Fibroblast of lung (primary cell): ENCODE results near the gene DLGAP1.

Source experiments
- EZH2 ChIP-seq: IDR thresholded peaks from 2 replicates; pipeline ENCODE4 v1.5.1; 2012; ENCODE audit warnings: low read length, control low read depth, mild to moderate bottlenecking; ENCODE audit errors: missing control alignments
- TF ChIP-seq, protein P1 (sequence below), 2 donors: IDR thresholded peaks in 1 of 2; conservative IDR thresholded peaks in 1 of 2; 1 replicate in 1 of 2; 2 replicates in 1 of 2; pipeline ENCODE4 v1.5.1; 2011 to 2012; ENCODE audit warnings: low read length in 2 of 2, control low read depth in 1 of 2, inconsistent platforms in 1 of 2, low read depth in 1 of 2, mild to moderate bottlenecking in 1 of 2

DNA sequence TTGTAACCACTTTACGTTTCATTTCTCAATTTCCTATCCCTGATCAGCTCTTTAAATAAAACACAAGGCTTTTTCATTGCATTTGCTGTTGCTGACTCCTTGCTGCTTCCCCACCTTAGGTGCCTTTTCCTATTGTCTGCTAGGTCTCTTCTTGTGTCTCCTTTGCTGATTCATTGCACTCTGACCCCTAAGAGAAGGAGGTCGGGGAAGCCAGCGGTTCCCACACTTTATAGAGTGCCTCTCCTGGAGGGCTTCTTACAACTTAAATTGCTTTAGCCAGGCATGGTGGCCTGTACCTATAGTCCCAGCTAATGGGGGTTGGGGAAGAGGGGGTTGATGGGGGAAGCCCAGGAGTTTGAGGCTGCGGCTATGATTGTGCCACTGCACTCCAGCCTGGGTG is 495.0 kb downstream of the DLGAP1 start:
- TF ChIP-seq, protein P1, sequence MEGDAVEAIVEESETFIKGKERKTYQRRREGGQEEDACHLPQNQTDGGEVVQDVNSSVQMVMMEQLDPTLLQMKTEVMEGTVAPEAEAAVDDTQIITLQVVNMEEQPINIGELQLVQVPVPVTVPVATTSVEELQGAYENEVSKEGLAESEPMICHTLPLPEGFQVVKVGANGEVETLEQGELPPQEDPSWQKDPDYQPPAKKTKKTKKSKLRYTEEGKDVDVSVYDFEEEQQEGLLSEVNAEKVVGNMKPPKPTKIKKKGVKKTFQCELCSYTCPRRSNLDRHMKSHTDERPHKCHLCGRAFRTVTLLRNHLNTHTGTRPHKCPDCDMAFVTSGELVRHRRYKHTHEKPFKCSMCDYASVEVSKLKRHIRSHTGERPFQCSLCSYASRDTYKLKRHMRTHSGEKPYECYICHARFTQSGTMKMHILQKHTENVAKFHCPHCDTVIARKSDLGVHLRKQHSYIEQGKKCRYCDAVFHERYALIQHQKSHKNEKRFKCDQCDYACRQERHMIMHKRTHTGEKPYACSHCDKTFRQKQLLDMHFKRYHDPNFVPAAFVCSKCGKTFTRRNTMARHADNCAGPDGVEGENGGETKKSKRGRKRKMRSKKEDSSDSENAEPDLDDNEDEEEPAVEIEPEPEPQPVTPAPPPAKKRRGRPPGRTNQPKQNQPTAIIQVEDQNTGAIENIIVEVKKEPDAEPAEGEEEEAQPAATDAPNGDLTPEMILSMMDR (conservative IDR thresholded peaks at IDR 0.05 in 1 of 2, IDR thresholded peaks at IDR 0.05 in 1 of 2; ENCODE audit: low read depth in 1 of 2, low read length in 2 of 2), result no peak
- TF ChIP-seq EZH2, result no peak
